ENCODE data around the gene OR2A2.
"Not testable (repeated sequence)": the region's sequence is repeated elsewhere in the genome, so short reads cannot be mapped to it uniquely, and the experiment has no call there.

Gene OR2A2

GRCh38 chr7:144109283-144109682 lies at the start of gene OR2A2:
Gene OR2A2, plus strand, starts transcription at chr7:144109583. Its CDS starts 0 bp downstream, at chr7:144109583.
- no peak for DNase-seq (ENCODE audit: low read depth in 2 of 2)

- no peak for DNase-seq (ENCODE audit: low read depth in 2 of 2)
Measured at GRCh38 chr7:144063710-144064109, 45.7 kb upstream of the OR2A2 start.

GRCh38 chr7:144069511-144069910 lies 39.9 kb upstream of the OR2A2 start, which contains the start of gene OR2A25:
Gene OR2A25, plus strand, starts transcription at chr7:144069811. Its CDS starts 4,409 bp downstream, at chr7:144074220.
- DNase-seq (ENCODE audit: low read depth in 2 of 2), result no peak

- DNase-seq (ENCODE audit: low read depth in 2 of 2), result no peak
Measured at GRCh38 chr7:144069953-144070352, 39.4 kb upstream of the OR2A2 start.

GRCh38 chr7:144074374-144074773 lies 35.0 kb upstream of the OR2A2 start:
- DNase-seq (ENCODE audit: low read depth in 2 of 2), result no peak

- no peak for DNase-seq (ENCODE audit: low read depth in 2 of 2)
Measured at GRCh38 chr7:144085978-144086377, 23.4 kb upstream of the OR2A2 start, which contains the start of gene OR2A12. Gene OR2A12, plus strand, starts transcription at chr7:144086278. Its CDS starts 8,830 bp downstream, at chr7:144095108.

- no peak for DNase-seq (ENCODE audit: low read depth in 2 of 2)
Measured at GRCh38 chr7:144086730-144087129, 22.7 kb upstream of the OR2A2 start.

- DNase-seq (ENCODE audit: low read depth in 2 of 2), result no peak
Measured at GRCh38 chr7:144087230-144087629, 22.2 kb upstream of the OR2A2 start.

- DNase-seq (ENCODE audit: low read depth in 2 of 2), result no peak
Measured at GRCh38 chr7:144090667-144091066, 18.7 kb upstream of the OR2A2 start.

- no peak for DNase-seq (ENCODE audit: low read depth in 2 of 2)
Measured at GRCh38 chr7:144098776-144099175, 10.6 kb upstream of the OR2A2 start.

- no peak for DNase-seq (ENCODE audit: low read depth in 2 of 2)
Measured at GRCh38 chr7:144100607-144101006, 8.8 kb upstream of the OR2A2 start.

- DNase-seq (ENCODE audit: low read depth in 2 of 2), result no peak
Measured at GRCh38 chr7:144102041-144102440, 7.3 kb upstream of the OR2A2 start.

- no peak for DNase-seq (ENCODE audit: low read depth in 2 of 2)
Measured at GRCh38 chr7:144105211-144105610, 4.2 kb upstream of the OR2A2 start.

GRCh38 chr7:144110272-144110671 lies 889 bp downstream of the OR2A2 start:
- DNase-seq (ENCODE audit: low read depth in 2 of 2), result no peak

GRCh38 chr7:144113651-144114050 lies 4.3 kb downstream of the OR2A2 start:
- DNase-seq (ENCODE audit: low read depth in 2 of 2), result no peak

GRCh38 chr7:144118341-144118740 lies 9.0 kb downstream of the OR2A2 start:
- DNase-seq (ENCODE audit: low read depth in 2 of 2), result no peak

GRCh38 chr7:144122876-144123275 lies 13.5 kb downstream of the OR2A2 start, which contains the start of gene OR2A14:
Gene OR2A14, plus strand, starts transcription at chr7:144123176. Its CDS starts 5,937 bp downstream, at chr7:144129113.
- DNase-seq (ENCODE audit: low read depth in 2 of 2), result no peak

- DNase-seq (ENCODE audit: low read depth in 2 of 2), result peak; percentile 55 to 81
Measured at GRCh38 chr7:144127714-144128334, 18.4 kb downstream of the OR2A2 start.

GRCh38 chr7:144129601-144130000 lies 20.2 kb downstream of the OR2A2 start:
- DNase-seq (ENCODE audit: low read depth in 2 of 2), result not testable (repeated sequence)

- no peak for DNase-seq (ENCODE audit: low read depth in 2 of 2)
Measured at GRCh38 chr7:144130730-144131129, 21.3 kb downstream of the OR2A2 start.

- no peak for DNase-seq (ENCODE audit: low read depth in 2 of 2)
Measured at GRCh38 chr7:144132262-144132661, 22.9 kb downstream of the OR2A2 start.

- DNase-seq (ENCODE audit: low read depth in 2 of 2), result no peak
Measured at GRCh38 chr7:144133307-144133706, 23.9 kb downstream of the OR2A2 start.

GRCh38 chr7:144134116-144134515 lies 24.7 kb downstream of the OR2A2 start:
- DNase-seq (ENCODE audit: low read depth in 2 of 2), result no peak

- no peak for DNase-seq (ENCODE audit: low read depth in 2 of 2)
Measured at GRCh38 chr7:144137501-144137900, 28.1 kb downstream of the OR2A2 start.

Measured in stimulated activated CD8-positive, alpha-beta memory T cell treated with anti-CD3 and anti-CD28 coated beads, Interleukin-7, amount 100 ng/mL, for 1 hour (primary cell).